HG03457 (cell line): ENCODE results near the gene CD164L2.

Experiments used
- ATAC-seq: cut with Tn5 transposase; IDR thresholded peaks from one replicate; pipeline ENCODE4 v1.9.1; 2021; ENCODE audit warnings: moderate number of reproducible peaks; ENCODE audit not compliant: unreplicated experiment

CD164L2 gene

DNA sequence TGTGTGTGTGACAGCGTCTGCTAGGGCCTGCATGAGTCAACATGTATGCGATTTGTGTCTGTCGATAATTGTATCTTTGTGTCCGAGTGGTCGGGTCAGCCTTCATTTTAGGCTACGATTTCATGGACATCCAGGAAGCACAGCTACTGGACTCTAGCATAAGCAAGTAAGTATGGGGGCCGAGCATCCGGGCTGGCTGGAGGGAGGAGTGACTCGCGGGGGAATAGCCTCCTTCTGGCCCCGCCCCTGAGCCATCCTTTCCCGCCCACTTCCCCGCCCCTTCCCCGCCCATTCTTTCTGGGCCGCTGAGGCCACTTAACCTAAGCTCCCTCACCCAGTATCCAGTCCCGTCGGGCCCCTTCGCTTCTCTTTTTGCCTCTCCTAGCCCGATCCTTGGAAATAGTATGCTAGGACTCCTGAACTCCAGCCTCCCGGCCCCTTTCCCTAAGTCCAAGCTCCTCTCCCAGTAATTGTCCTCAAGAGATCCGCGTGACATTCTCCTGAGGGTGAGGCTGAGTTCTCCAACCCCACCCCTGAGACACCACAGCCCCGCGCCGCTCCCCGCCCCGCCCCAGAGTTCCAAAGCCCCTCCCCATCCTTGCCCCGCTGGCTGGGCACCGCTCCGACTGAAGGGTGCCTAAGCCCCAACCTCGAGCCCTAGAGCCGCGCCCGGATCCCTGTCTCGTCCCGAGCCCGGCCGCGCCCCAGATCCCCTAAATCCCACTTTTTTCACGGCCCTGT lies 17.6 kb downstream of the CD164L2 start:
- no peak for ATAC-seq

DNA sequence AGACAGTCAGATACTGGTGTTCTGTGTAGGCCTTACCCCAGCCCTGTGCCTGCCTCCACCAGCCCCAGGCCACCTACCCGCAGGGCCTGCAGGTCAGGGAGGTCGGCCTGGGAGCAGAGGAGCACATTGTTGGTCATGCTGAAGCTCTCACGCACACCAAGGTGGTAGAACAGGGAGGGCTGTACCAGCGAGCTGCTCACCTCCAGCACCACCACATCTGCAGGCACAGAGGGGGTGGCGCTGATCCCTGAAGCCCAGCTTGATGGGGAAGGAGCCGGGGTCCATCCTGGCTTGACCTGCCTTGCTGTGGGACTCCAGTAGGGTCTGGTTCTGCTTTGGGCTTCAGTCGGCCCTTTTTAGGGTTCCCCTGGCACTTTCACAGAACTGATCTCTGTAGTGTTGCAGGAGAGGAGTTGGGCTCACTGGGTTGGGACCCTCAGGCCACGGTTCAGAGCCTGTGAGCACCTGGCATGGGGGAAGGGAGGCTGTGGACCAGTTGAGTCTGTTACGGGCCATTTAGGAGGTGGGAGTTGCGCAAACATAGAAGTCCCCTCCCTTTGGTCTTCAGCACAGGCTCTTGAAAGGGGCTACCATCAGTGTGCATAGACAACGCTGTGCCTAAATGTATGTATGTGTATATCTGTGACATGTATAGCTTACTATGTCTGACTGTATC lies 18.3 kb downstream of the CD164L2 start:
- no peak for ATAC-seq

GRCh38 chr1:27363766-27364695 lies 19.1 kb downstream of the CD164L2 start:
- no peak for ATAC-seq

DNA sequence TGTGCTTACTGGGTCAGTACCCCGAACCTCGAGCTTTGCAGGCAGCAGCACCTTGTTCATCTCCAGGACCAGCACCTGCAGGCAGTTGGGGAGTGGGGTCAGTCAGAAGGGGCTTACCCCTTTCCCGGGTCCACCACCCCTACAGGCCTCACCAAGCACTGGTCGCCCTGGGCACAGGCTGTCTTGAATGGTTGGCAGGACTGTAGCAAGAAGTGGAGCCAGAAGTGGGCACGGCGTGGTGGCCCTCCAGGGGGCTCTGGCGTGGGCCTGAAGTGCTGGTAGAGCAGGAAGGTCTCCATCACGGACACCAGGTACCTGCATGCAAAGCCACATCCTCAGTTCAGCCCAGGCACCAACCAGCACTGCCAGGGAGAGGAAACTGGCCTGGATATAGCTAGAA lies 21.6 kb downstream of the CD164L2 start:
- no peak for ATAC-seq

DNA sequence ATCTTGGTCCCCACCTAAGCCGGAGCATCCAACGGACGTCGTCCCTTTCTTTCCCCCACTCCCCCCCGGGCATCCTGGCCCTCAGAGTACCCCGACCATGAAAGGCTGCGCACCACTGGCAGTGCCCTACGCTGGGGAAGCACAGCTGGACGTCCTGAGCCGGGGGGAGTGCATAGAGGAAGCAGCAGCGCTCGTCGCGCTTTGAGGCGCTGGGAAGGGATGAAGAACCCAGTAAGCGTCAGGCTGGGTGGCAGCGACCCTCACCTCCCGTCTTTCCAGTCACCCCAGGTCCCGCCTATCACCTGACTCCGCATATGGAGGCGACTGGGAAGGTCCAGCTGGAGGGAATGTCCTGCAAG lies 22.1 kb downstream of the CD164L2 start:
- ATAC-seq: no peak

DNA sequence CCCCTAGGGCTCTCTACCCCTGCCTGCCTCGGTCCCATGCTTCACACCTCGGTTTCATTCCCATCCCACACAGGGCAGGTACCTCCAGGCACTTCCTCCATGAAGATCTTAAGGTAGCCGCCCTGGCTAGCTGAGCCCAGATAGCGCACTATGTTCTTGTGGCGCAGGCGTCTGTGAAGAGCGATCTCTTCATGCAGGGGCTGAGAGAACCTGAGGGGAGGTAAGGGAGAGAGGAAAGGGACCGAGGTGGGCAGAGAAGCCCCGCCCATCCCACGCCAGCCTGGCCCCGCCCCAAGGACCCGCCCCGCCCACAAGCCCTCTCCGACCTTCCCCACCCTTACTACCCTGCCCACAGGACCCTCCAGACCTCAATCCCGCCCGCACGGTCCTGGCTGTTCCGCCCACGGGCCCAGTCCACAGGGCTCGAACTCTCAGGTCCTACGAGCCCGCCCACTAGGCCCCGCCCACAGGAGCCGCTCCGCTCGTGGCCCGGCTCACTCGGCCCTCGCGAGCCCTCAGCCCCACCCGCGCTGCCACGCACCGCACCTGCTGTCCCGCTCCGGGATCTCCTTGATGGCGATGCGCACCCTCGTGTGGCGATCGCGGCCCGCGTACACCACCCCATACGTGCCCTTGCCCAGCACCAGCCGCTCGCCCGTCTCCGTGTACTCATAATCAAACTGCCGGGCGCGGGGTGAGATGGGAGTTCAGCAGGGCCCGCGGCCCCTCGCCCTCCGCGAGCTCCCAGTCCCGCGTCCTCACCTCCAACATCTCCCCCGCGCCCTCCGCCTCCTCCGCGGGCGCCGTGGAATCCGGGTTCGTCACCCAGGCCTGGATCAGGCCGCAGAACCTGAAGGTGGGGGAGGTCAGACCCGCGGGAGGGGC lies 22.7 kb downstream of the CD164L2 start:
- no peak for ATAC-seq

GRCh38 chr1:27359822-27360158 lies 23.3 kb downstream of the CD164L2 start:
- no peak for ATAC-seq

GRCh38 chr1:27358928-27359313 lies 24.2 kb downstream of the CD164L2 start:
- no peak for ATAC-seq

DNA sequence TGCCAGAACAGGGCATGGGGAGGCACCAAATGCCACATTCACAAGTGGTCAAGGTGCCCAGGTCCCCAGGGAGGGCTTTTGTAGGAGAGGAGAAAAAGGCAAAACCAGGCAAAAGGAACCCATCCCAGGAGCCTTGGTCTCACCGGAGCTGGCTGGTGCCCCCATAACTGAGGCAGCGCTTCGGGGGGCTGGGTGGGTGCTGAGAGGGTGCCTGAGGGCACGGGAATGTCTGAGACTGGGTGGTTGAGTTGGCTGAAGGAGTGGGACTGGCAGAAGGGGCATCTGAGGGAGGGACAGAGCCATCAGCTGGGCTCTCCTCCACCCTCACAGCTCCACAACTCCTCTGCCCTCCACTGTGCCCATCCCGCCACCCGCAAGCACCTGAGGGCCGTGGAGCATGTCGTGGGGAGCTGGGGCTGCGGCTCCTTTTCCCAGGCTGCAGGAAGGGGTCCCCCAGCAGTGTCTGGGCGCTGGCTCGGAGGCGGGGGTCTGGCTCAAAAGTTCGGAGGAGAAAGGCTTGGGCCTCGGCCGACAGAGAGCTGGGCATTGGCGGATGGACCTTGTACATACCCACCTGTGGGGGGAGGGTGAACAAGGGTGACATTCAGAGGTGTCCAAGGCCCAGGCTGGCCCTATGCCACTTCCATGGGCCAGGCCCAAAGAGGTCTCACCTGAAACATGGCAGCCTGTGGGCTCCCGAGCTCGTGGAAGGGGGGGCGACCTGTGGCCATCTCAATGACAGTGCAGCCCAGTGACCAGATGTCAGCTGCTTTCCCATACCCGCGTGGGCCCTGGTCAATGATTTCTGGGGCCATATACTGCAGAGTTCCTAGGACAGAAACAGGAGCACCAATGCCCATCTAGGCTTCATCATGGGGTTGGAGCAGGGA lies 24.9 kb downstream of the CD164L2 start:
- ATAC-seq: no peak

GRCh38 chr1:27357281-27358037 lies 25.7 kb downstream of the CD164L2 start:
- no peak for ATAC-seq

DNA sequence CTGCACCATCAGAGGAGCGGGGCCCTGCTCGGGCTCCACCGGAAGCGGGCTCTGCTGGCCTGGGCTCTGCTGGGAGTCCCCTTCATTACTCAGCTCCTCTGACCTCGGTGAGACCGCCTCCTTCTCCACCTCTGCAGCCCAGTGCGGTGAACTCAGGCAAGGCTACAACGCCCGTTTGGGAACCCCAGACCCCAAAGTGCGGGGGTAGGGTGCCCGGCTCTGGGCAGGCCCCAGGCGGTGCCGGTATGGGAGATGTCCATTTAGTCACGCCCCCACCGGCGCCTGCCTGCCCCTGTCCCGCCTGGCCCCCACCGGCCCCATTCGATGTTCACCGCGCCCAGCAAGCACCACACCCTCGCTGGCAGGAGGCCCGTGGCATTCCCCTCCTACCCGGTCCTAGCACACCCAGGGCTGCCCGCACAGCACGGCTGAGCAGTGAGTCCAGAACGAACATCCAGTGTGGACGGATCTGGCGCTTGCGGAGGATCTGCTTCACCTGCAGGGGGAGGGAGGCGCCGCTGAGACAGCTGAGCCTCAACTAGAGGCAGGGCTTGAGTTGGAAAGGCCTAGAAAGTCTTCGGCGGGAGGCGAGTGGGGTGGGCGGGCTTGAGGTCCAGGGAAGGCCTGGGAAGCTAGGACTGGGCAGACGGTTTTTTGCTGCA lies 26.4 kb downstream of the CD164L2 start:
- ATAC-seq: no peak

DNA sequence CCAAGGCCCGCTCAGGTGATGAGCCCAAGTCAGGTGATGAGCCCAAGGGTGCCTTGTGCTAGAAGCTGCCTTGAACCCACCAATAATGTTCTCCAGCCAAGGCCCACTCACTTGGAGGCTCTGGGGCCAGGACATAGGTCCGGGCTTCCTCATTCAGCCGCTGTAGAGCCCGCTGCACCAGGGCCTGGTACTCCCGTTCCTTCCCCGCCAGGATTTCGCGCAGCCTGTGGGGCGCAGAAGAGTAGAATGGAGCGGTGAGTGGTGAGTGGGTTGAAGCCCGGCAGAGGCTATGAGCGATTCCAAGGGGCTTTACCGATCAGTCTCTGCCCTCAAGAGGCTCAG lies 26.9 kb downstream of the CD164L2 start:
- ATAC-seq: no peak

- no peak for ATAC-seq
Measured at GRCh38 chr1:27355683-27356082, 27.4 kb downstream of the CD164L2 start.

- ATAC-seq: no peak
Measured at GRCh38 chr1:27353629-27354028, 29.5 kb downstream of the CD164L2 start.

- no peak for ATAC-seq
Measured at GRCh38 chr1:27353166-27353565, 30.0 kb downstream of the CD164L2 start.

DNA sequence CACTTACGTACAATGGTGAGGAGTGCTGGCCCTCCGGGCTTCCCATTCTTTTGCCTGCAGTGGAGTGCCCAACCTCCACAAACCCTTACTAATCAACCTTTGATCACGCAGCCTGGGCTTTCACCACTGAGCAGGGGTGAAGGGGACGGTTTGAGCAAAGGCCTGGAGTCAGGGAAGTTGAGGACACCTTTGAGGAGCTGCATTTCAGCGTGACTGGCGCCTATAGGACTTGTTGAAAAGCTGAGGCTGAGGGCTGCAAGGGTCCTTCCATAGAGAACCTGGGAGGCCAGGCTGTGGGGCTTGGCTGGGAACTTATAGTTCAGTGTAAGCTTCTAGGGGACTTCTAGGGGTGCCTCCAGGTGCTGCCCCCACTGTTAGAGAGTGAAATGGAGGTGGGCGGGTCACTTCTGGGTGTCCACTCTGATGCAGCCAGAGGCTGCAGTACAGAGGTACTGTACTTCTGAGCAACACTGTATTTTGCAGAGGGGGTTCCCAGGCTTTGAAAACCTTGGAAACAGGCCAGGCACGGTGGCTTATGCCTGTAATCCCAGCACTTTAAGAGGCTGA lies 31.5 kb downstream of the CD164L2 start:
- no peak for ATAC-seq

DNA sequence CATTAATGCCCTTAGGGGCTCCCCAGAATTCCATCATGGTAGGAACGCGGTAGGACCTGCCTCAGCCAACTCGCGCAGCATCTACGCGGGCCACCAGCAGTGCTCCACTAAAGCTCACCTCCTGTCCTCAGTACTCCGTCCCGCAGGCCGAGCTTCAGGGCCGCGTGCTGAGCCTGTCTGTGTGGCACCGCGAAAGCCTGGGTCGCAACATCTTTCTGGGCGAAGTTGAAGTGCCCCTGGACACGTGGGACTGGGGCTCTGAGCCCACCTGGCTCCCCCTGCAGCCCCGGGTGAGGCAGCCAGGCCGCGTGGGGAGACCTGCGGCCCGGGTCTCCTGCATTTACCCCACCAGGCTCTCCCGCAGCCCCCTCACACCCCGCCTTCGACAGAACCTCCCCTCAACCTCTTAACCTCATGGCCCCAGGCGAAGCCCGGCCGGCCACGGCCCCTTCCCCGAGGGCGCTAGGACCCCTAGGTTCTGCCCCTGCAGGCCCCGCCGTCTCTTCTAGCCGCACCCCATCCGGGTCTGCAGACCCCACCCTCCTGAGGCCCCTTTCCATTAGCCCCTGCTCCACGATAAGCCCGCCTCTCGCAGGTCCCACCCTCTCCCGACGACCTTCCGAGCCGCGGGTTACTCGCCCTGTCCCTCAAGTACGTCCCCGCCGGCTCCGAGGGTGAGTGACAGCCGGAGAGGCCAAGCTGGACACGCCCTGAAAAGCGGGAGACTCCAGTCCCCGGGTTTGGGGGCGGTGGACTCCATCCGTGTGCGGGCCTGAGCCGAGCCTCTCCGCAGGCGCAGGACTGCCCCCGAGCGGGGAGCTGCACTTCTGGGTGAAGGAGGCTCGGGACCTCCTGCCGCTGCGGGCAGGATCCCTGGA lies 32.2 kb downstream of the CD164L2 start:
- no peak for ATAC-seq
